Esophagus muscularis mucosa (tissue), 4 donors: ENCODE measurements around the gene C17orf78. TPM values are rescaled to one million over a fixed set of nuclear protein-coding genes. Genes with fewer than 3 reads are reported as not detected.
"Not testable (repeated sequence)": the region's sequence is repeated elsewhere in the genome, so short reads cannot be mapped to it uniquely, and the experiment has no call there.

ENCODE experiments used
- DNase-seq: peaks from one replicate; pipeline ENCODE4 v3.0.0-alpha.2; 2017; ENCODE audit errors: extremely low spot score
- H3K27ac ChIP-seq, 4 donors: fragments of 200-600 bp; sonication (generic); replicated peaks in 1 of 4; 1 replicate in 3 of 4; 2 replicates in 1 of 4; pipeline ENCODE4 v1.5.1; 2016 to 2019; ENCODE audit warnings: mild to moderate bottlenecking in 1 of 4
- H3K27me3 ChIP-seq, 4 donors: fragments of 200-600 bp; sonication (generic); one replicate each; pipeline versions ENCODE4 v1.5.1 to v1.6.0; 2016 to 2019
- H3K36me3 ChIP-seq, 4 donors: fragments of 200-600 bp; sonication (generic); one replicate each; pipeline ENCODE4 v1.5.1; 2016 to 2019
- H3K4me1 ChIP-seq, 4 donors: fragments of 200-600 bp; sonication (generic); one replicate each; pipeline ENCODE4 v1.5.1; 2016 to 2019
- H3K4me3 ChIP-seq, 4 donors: fragments of 200-600 bp; sonication (generic); 1 replicate in 2 of 4; 2 replicates in 2 of 4; pipeline ENCODE4 v1.5.1; 2016 to 2019; ENCODE audit warnings: mild to moderate bottlenecking in 4 of 4, moderate library complexity in 1 of 4
- H3K9me3 ChIP-seq, 4 donors: fragments of 200-600 bp; sonication (generic); 1 replicate in 3 of 4; 2 replicates in 1 of 4; pipeline ENCODE4 v1.5.1; 2016 to 2019
- CTCF ChIP-seq, 3 experiments: fragments of 200-600 bp in 2 of 3; fragments of 450-650 bp in 1 of 3; sonication (generic) in 2 of 3; IDR thresholded peaks; one replicate each; pipeline ENCODE4 v1.5.1; 2017 to 2019; ENCODE audit warnings: antibody characterized with exemption in 3 of 3, mild to moderate bottlenecking in 2 of 3, moderate library complexity in 1 of 3
- EP300 ChIP-seq: sonication (generic); formaldehyde crosslinking; IDR thresholded peaks from one replicate; pipeline ENCODE4 v1.6.1; 2017; ENCODE audit warnings: antibody characterized with exemption
- POLR2A ChIP-seq: fragments of 450-650 bp; IDR thresholded peaks from one replicate; pipeline ENCODE4 v1.6.1; 2017; ENCODE audit warnings: antibody characterized with exemption, moderate library complexity, mild to moderate bottlenecking, low read depth
- POLR2AphosphoS5 ChIP-seq, 2 donors: sonication (generic); formaldehyde crosslinking; IDR thresholded peaks; one replicate each; pipeline ENCODE4 v1.6.1; 2017; ENCODE audit warnings: antibody characterized with exemption in 2 of 2
- WGBS: methylation state at CpG from one replicate; pipeline ENCODE4 v1.1.5; 2018; 5-methylcytosine and 5-hydroxymethylcytosine counted together
- intact Hi-C: fragments of 100-400 bp; cut with DNase I; formaldehyde crosslinking; loops from one replicate; pipeline ENCODE4 v1.15.1; 2023
- total RNA-seq, 4 donors: library from RNA; depleted of rRNA; stranded (reverse); fragments of >200 nt; gene quantifications; one replicate each; pipeline versions ENCODE4 v1.1.0 to v1.2.1, GENCODE V29; 2016

Gene C17orf78
- total RNA-seq, 4 donors from 2014 or later: not detected

- TF ChIP-seq POLR2A (no peak), EP300 (no peak), CTCF (IDR thresholded peaks at IDR 0.05) (no peak), POLR2AphosphoS5 (IDR thresholded peaks at IDR 0.05) (no peak)
- H3K27ac ChIP-seq: no peak overlapping the region
- DNase-seq: no peak
- no peaks in the 10 kb centered on the region for H3K9me3 ChIP-seq
- no peak overlapping the region for H3K4me3 ChIP-seq
- intact Hi-C loops: no loop called here
- no peaks in the 10 kb centered on the region for H3K4me1 ChIP-seq
- H3K36me3 ChIP-seq: no peaks in the 10 kb centered on the region
- H3K27me3 ChIP-seq: no peaks in the 10 kb centered on the region
- 50% methylated on average over 2 of the region's 2 CpGs for WGBS
Observed at GRCh38 chr17:37342589-37342988, 33.2 kb upstream of the C17orf78 start.

DNA sequence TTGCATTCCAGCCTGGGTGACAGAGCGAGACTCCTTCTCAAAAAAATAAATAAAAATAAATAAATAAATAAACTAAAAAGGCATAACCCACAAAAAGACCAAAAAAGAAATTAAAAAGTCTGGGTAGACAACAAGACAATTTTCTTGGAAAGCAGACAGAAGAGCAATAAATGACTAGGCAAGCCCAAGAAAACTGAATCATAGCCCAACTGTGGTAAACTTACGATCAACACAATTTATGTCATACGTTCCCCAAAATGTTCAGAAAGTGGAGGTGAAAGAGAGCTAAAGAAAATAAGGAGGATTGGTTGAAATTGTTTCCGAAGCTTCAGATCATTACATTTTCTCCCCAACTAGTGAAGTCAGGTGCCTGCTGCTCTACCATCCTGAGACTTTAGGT is 31.3 kb upstream of the C17orf78 start:
- intact Hi-C loops: no loop called here
- Histone ChIP-seq H3K9me3 (no peaks in the 10 kb centered on the region), H3K27ac (no peak overlapping the region), H3K4me3 (no peak overlapping the region), H3K36me3 (no peaks in the 10 kb centered on the region), H3K4me1 (no peaks in the 10 kb centered on the region), H3K27me3 (no peaks in the 10 kb centered on the region)
- TF ChIP-seq EP300 (no peak), POLR2AphosphoS5 (IDR thresholded peaks at IDR 0.05) (no peak), POLR2A (no peak), CTCF (IDR thresholded peaks at IDR 0.05) (no peak)
- DNase-seq: no peak
- WGBS: 90% methylated on average over 4 of the region's 4 CpGs

- H3K4me3 ChIP-seq, H3K36me3 ChIP-seq, DNase-seq, H3K9me3 ChIP-seq, H3K27me3 ChIP-seq, intact Hi-C loops, H3K27ac ChIP-seq, H3K4me1 ChIP-seq: not testable (repeated sequence)
- 97% methylated on average over 8 of the region's 8 CpGs for WGBS
Observed at GRCh38 chr17:37346863-37347402, 28.9 kb upstream of the C17orf78 start.

GRCh38 chr17:37356796-37357569 is 18.8 kb upstream of the C17orf78 start:
- H3K9me3 ChIP-seq, H3K36me3 ChIP-seq, H3K4me3 ChIP-seq, DNase-seq, H3K27me3 ChIP-seq, H3K27ac ChIP-seq: not testable (repeated sequence)
- WGBS: 93% methylated on average over 12 of the region's 12 CpGs
- H3K4me1 ChIP-seq: peaks cover 14 to 36% (median 26%) of the 10 kb centered on the region in 4 donors
- intact Hi-C loops: loop anchor here (5.0 kb wide), 1 partner anchor 50 kb away; the partner anchor contains the start of genes ACACA and TADA2A

DNA sequence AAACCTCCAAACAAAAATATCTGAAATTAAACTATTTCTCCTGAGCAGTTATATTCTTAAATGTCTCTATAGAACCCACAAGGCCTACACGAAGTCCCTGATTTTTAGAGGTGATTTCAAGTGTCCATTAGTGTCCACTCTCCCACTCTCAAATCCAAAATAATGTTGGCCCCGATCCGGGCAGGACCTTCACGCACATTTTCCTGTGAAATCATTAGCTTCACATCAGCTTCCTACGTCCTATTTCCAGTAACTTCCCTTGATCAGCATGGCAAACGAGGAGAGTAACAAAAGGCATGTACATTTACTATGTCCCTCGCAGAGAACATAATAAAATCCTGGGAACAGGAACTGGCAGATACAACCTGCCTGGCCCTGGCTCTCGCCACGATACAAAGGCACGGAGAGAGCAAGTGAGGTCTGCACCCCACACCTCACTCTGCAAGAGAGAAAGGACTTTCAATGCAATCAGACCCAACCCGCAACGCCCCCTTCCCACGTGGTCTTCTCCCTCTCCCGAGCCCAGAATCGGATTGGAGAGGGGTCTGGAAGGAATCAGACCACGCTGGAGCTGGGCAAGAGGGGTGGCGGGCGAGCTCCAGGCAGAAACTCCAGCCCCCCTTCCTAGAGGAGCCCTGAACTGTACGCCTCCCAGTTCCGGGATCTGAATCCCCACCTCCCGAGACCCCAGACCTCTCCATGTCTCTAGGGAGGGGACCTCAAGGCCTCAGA is 17.5 kb upstream of the C17orf78 start:
- H3K4me1 ChIP-seq: peaks cover 14 to 36% (median 26%) of the 10 kb centered on the region in 4 donors

More for the DNA sequence above, 17.5 kb upstream of the C17orf78 start:
- Histone ChIP-seq H3K36me3 (no peaks in the 10 kb centered on the region), H3K4me3 (peak overlapping the region; percentile 72 to 91 (median 82)), H3K27ac (peak overlapping the region; percentile 89 to 95 (median 90)), H3K27me3 (no peaks in the 10 kb centered on the region), H3K9me3 (no peaks in the 10 kb centered on the region)
- peak; percentile 92 for DNase-seq
- peak in 1 of 2 donors; percentile 9 for TF ChIP-seq POLR2AphosphoS5 (IDR thresholded peaks at IDR 0.05)
- TF ChIP-seq POLR2A: no peak
- no peak for TF ChIP-seq EP300
- 3% methylated on average over 18 of the region's 21 CpGs for WGBS
- intact Hi-C loops: loop anchor here (5.0 kb wide), 1 partner anchor 49 kb away; the partner anchor contains the start of genes ACACA and TADA2A
